Lower lobe of right lung (tissue), 2 donors: ENCODE data around the gene FKBP3. TPM values are rescaled to one million over a fixed set of nuclear protein-coding genes. Genes with fewer than 3 reads are reported as not detected.

Source experiments
- ATAC-seq, 2 donors: fragments of 200-7000 bp; cut with Tn5 transposase; one replicate each; pipeline ENCODE4 v1.9.1; 2020 to 2022; ENCODE audit warnings: mild to moderate bottlenecking in 2 of 2, moderate library complexity in 2 of 2
- DNase-seq: peaks from one replicate; pipeline ENCODE4 v3.0.0-alpha.2; 2020
- H3K27ac ChIP-seq: fragments of 200-600 bp; one replicate; pipeline ENCODE4 v1.8.0; 2022
- H3K27me3 ChIP-seq: fragments of 200-600 bp; one replicate; pipeline ENCODE4 v1.8.0; 2022; ENCODE audit warnings: low read depth
- H3K36me3 ChIP-seq: fragments of 200-600 bp; one replicate; pipeline ENCODE4 v1.8.0; 2022; ENCODE audit warnings: mild to moderate bottlenecking
- H3K4me1 ChIP-seq: fragments of 200-600 bp; one replicate; pipeline ENCODE4 v1.8.0; 2022
- H3K4me3 ChIP-seq: fragments of 200-600 bp; one replicate; pipeline ENCODE4 v1.8.0; 2022; ENCODE audit warnings: mild to moderate bottlenecking
- H3K9me3 ChIP-seq: fragments of 200-600 bp; one replicate; pipeline ENCODE4 v1.8.0; 2022
- intact Hi-C: fragments of 100-400 bp; cut with DNase I; formaldehyde crosslinking; loops from one replicate; pipeline ENCODE4 v1.11.0; 2022
- total RNA-seq: library from RNA; stranded (reverse); fragmentation: NEBNext Ultra II Directional; extraction: Animal tissue kit (Norgen Biotek cat#: 25700); gene quantifications from one replicate; pipeline ENCODE4 v1.2.1, GENCODE V29; 2021
- TF ChIP-seq, protein P1 (sequence below): fragments of 200-600 bp; IDR thresholded peaks from one replicate; pipeline ENCODE4 v1.8.0; 2022; ENCODE audit warnings: antibody characterized with exemption, mild to moderate bottlenecking
- donor health status: DM: no; HTN: yes; CAD: no; lungs with severe emphysema.

The FKBP3 gene
- total RNA-seq, 1 donor from 2014 or later: 34.4 TPM

DNA sequence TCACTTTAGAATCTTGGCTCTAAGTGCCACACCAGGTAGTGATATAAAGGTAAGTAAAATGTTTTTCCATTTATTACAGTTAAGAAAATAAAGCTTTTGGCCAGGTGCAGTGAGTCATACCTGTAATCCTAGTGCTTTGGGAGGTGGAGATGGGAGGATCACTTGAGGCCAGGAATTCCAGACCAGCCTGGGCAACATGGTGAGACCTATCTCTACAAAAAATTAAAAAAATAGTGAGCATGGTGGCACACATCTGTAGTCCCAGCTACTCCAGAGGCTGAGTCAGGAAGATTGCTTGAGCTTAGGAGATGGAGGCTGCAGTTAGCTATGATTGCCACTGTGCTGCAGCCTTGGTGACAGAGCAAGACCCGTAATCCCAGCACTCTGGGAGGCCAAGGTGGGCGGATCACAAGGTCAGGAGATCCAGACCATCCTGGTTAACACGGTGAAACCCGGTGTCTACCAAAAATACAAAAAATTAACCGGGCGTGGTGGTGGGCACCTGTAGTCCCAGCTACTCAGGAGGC is 6.4 kb upstream of the FKBP3 start:
- H3K9me3 ChIP-seq: no peaks in the 10 kb centered on the region
- peaks cover 15% of the 10 kb centered on the region for H3K4me1 ChIP-seq
- no peaks in the 10 kb centered on the region for H3K27me3 ChIP-seq
- TF ChIP-seq, protein P1, sequence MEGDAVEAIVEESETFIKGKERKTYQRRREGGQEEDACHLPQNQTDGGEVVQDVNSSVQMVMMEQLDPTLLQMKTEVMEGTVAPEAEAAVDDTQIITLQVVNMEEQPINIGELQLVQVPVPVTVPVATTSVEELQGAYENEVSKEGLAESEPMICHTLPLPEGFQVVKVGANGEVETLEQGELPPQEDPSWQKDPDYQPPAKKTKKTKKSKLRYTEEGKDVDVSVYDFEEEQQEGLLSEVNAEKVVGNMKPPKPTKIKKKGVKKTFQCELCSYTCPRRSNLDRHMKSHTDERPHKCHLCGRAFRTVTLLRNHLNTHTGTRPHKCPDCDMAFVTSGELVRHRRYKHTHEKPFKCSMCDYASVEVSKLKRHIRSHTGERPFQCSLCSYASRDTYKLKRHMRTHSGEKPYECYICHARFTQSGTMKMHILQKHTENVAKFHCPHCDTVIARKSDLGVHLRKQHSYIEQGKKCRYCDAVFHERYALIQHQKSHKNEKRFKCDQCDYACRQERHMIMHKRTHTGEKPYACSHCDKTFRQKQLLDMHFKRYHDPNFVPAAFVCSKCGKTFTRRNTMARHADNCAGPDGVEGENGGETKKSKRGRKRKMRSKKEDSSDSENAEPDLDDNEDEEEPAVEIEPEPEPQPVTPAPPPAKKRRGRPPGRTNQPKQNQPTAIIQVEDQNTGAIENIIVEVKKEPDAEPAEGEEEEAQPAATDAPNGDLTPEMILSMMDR: no peak
- H3K4me3 ChIP-seq: no peak overlapping the region
- intact Hi-C loops: no loop called here
- H3K27ac ChIP-seq: no peak overlapping the region
- no peaks in the 10 kb centered on the region for H3K36me3 ChIP-seq
- ATAC-seq (no peak), DNase-seq (no peak)

DNA sequence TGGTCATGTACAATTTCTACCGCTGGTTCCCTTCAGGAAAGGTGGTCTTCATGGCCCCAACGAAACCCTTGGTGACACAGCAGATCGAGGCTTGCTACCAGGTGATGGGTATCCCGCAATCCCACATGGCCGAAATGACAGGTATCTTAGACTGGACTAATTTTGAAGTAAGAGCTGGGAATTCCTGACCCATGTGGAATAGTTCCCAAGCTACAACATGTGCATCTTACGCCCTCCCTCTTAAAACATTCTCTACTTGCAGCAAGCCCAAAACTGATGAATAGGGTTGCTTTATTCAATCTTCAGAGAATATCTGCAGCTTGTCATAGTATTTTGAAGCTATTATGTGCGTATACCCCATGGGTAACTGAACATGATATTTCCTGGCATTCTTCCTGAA is 2.1 kb upstream of the FKBP3 start:
- DNase-seq: no peak
- Histone ChIP-seq H3K27ac (peak overlapping the region; percentile 53), H3K4me3 (peak overlapping the region; percentile 82), H3K9me3 (no peaks in the 10 kb centered on the region), H3K36me3 (no peaks in the 10 kb centered on the region), H3K4me1 (peaks cover 22% of the 10 kb centered on the region), H3K27me3 (no peaks in the 10 kb centered on the region)
- intact Hi-C loops: no loop called here
- ATAC-seq: no peak
- TF ChIP-seq, protein P1: no peak

DNA sequence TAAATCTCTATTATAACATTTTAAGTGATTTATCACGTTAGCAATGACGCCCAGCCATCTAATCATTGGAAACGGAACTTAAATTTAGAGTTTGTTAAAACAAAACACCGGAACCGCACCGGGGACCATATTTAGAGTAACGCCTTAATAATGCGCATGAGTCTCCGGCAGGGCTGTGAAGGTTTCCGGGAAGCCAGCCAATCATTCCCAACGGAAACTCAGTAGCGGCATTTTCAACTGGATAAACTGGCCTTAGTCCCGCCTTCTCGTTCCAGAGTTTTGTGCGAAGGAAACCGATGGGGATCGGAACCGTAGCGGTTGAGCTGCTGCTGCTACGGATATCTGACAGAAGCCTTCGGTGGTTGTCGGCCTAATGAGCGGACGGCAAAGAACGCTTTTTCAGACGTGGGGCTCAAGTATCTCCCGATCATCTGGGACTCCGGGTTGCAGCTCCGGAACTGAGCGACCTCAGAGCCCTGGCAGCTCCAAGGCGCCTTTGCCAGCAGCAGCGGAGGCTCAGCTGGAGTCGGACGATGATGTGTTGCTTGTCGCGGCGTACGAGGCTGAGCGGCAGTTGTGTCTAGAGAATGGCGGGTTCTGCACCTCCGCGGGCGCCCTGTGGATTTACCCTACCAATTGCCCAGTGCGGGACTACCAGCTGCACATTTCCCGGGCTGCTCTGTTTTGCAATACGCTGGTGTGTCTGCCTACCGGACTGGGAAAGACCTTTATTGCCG is 1.5 kb upstream of the FKBP3 start, which contains the start of gene FANCM:
FANCM (plus strand) TSS at position 272 of the 737 bp plus-strand sequence; CDS start at position 374, 102 bp downstream.
- H3K4me1 ChIP-seq: peaks cover 22% of the 10 kb centered on the region
- no peaks in the 10 kb centered on the region for H3K9me3 ChIP-seq
- H3K27me3 ChIP-seq: no peaks in the 10 kb centered on the region
- ATAC-seq: peak; percentile 87 to 91
- H3K4me3 ChIP-seq: peak within 1 kb of the TSS; percentile 82
- peak; percentile 89 for DNase-seq
- TF ChIP-seq, protein P1: no peak
- intact Hi-C loops: no loop called here
- H3K27ac ChIP-seq: peak within 1 kb of the TSS; percentile 87
- no peaks in the 10 kb centered on the region for H3K36me3 ChIP-seq

DNA sequence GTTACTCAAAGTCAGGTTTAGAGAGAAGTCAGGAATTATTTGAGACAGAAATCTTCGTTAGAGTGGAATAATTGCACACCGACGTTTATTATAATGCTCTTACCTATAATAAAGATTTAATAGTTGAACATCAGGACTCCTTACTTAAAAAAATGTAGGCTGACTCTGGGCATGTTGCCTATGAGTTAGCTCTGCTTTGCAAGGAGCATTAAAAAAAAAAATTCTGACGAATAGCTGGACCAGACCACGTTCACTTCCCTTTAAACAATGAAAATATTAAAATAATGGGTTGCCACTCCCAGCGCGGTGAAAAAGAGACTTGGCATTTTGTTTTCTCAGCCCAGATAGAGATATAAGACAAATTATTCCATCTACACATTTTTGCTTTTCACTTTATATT is 875 bp upstream of the FKBP3 start:
- intact Hi-C loops: no loop called here
- peak overlapping the region; percentile 82 for H3K4me3 ChIP-seq
- no peak for DNase-seq
- TF ChIP-seq, protein P1: no peak
- ATAC-seq: no peak
- no peaks in the 10 kb centered on the region for H3K27me3 ChIP-seq
- H3K27ac ChIP-seq: peak overlapping the region; percentile 87
- H3K9me3 ChIP-seq: no peaks in the 10 kb centered on the region
- H3K4me1 ChIP-seq: peaks cover 22% of the 10 kb centered on the region
- no peaks in the 10 kb centered on the region for H3K36me3 ChIP-seq

DNA sequence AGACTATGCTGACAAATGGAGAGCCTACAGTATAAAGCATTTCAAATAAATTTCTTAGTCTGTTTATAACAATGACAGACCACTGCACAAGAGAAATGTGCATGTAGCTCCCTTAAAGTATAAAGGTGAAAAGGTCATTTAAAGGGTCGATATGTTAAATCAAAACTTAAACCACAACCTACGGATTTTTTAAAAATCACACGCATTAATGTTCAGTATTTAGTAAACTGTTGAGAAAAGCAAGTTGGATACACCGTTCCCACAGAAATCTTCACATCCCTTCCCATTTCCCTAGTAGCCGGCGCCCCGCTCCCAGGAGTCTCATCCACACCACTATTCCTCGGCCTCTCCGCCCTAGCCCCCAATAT is 614 bp downstream of the FKBP3 start:
- H3K9me3 ChIP-seq: no peaks in the 10 kb centered on the region
- ATAC-seq: peak in 1 of 2 donors; percentile 26
- peaks cover 12% of the 10 kb centered on the region for H3K36me3 ChIP-seq
- TF ChIP-seq, protein P1: no peak
- peaks cover 22% of the 10 kb centered on the region for H3K4me1 ChIP-seq
- H3K27me3 ChIP-seq: no peaks in the 10 kb centered on the region
- peak overlapping the region; percentile 87 for H3K27ac ChIP-seq
- intact Hi-C loops: no loop called here
- H3K4me3 ChIP-seq: peak overlapping the region; percentile 82
- DNase-seq: no peak
